SK-N-SH (cell line): ENCODE results near the gene CKS1B. TPM values are rescaled to one million over a fixed set of nuclear protein-coding genes. Genes with fewer than 3 reads are reported as not detected.

ENCODE experiments used
- CTCF ChIA-PET: fragments of 300-600, 350-600 bp; formaldehyde crosslinking; extraction: SDS; loops from one replicate; lab custom pipeline; 2021; lab: Yijun Ruan, JAX
- POLR2A ChIA-PET: fragments of 350-600 bp; sonication (Branson Sonifier 250); formaldehyde crosslinking; extraction: SDS; loops from one replicate; lab custom pipeline; 2020; ENCODE audit warnings: antibody characterized with exemption, inconsistent platforms; lab: Yijun Ruan, JAX
- DNase-seq: peaks from one replicate; pipeline ENCODE4 v3.0.0; 2012
- H2AFZ ChIP-seq: fragments of 200-600 bp; sonication (generic); 2 replicates; pipeline ENCODE4 v1.8.1; 2016; ENCODE audit warnings: antibody characterized with exemption, mild to moderate bottlenecking, low read depth
- H3F3A ChIP-seq: fragments of 200-600 bp; sonication (generic); replicated peaks from 2 replicates; pipeline ENCODE3; 2016; ENCODE audit warnings: antibody characterized with exemption, mild to moderate bottlenecking; ENCODE audit not compliant: insufficient read depth
- H3K27ac ChIP-seq, 2 experiments: fragments of 200-500 bp in 1 of 2; fragments of 200-600 bp in 1 of 2; sonication (Bioruptor generic) in 1 of 2; sonication (generic), shearing (Covaris generic) in 1 of 2; 2 replicates each; pipeline versions ENCODE4 v1.5.1 to v1.6.1; 2014 to 2016; ENCODE audit warnings: low read depth in 2 of 2, inconsistent platforms in 1 of 2, low read length in 1 of 2, mild to moderate bottlenecking in 1 of 2, mixed read lengths in 1 of 2
- H3K27me3 ChIP-seq: fragments of 200-600 bp; sonication (generic), shearing (Covaris generic); 2 replicates; pipeline ENCODE4 v1.6.1; 2016; ENCODE audit warnings: mixed run types; ENCODE audit not compliant: insufficient read depth
- H3K36me3 ChIP-seq, 2 experiments: fragments of 200-500 bp in 1 of 2; fragments of 200-600 bp in 1 of 2; sonication (Bioruptor generic) in 1 of 2; sonication (generic) in 1 of 2; replicated peaks in 1 of 2; 2 replicates each; pipeline versions ENCODE3 to v1.5.1; 2014 to 2016; ENCODE audit warnings: low read length in 1 of 2, mild to moderate bottlenecking in 1 of 2; ENCODE audit not compliant: insufficient read depth in 2 of 2, control insufficient read depth in 1 of 2
- H3K4me1 ChIP-seq, 2 experiments: fragments of 200-500 bp in 1 of 2; fragments of 200-600 bp in 1 of 2; sonication (Bioruptor generic) in 1 of 2; sonication (generic), shearing (Covaris generic) in 1 of 2; 2 replicates each; pipeline versions ENCODE4 v1.5.1 to v1.6.1; 2014 to 2016; ENCODE audit warnings: low read depth in 1 of 2, low read length in 1 of 2, mixed run types in 1 of 2; ENCODE audit not compliant: insufficient read depth in 2 of 2, control insufficient read depth in 1 of 2
- H3K4me2 ChIP-seq: fragments of 200-600 bp; sonication (generic), shearing (Covaris generic); 2 replicates; pipeline ENCODE4 v1.6.1; 2017; ENCODE audit warnings: mixed run types
- H3K4me3 ChIP-seq, 2 experiments: fragments of 200-500 bp in 1 of 2; fragments of 200-600 bp in 1 of 2; sonication (Bioruptor generic) in 1 of 2; sonication (generic), shearing (Covaris generic) in 1 of 2; 2 replicates each; pipeline versions ENCODE4 v1.5.1 to v1.8.1; 2014 to 2016; ENCODE audit warnings: low read depth in 2 of 2, inconsistent platforms in 1 of 2, low read length in 1 of 2, mild to moderate bottlenecking in 1 of 2, mixed read lengths in 1 of 2, moderate library complexity in 1 of 2
- H3K79me2 ChIP-seq: fragments of 200-600 bp; sonication (generic); 2 replicates; pipeline ENCODE4 v1.8.1; 2017; ENCODE audit warnings: mild to moderate bottlenecking; ENCODE audit not compliant: insufficient read depth
- H3K9ac ChIP-seq: fragments of 200-600 bp; sonication (generic); 2 replicates; pipeline ENCODE4 v1.6.1; 2017; ENCODE audit warnings: mixed run types
- H3K9me2 ChIP-seq: fragments of 200-600 bp; sonication (generic); 2 replicates; pipeline ENCODE4 v1.6.1; 2017; ENCODE audit warnings: mixed run types
- H3K9me3 ChIP-seq: fragments of 200-600 bp; sonication (generic); 2 replicates; pipeline ENCODE4 v1.6.1; 2017; ENCODE audit warnings: mixed run types, mild to moderate bottlenecking, moderate library complexity
- H4K20me1 ChIP-seq: fragments of 200-600 bp; sonication (generic); 2 replicates; pipeline ENCODE4 v1.6.1; 2017; ENCODE audit warnings: mild to moderate bottlenecking, mixed run types; ENCODE audit not compliant: insufficient read depth
- CHD2 ChIP-seq: fragments of 150-350 bp; IDR thresholded peaks from 2 replicates; pipeline ENCODE4 v1.6.1; 2018; ENCODE audit warnings: low read length; ENCODE audit not compliant: partially characterized antibody
- ELF1 ChIP-seq: IDR thresholded peaks from 2 replicates; pipeline ENCODE4 v1.4.0; 2012
- EZH2phosphoT487 ChIP-seq: fragments of 200-600 bp; sonication (generic); IDR thresholded peaks from 2 replicates; pipeline ENCODE4 v1.6.1; 2017; ENCODE audit warnings: low read depth, mixed run types, mild to moderate bottlenecking, antibody characterized with exemption, moderate library complexity, borderline replicate concordance
- GABPA ChIP-seq: IDR thresholded peaks from 2 replicates; pipeline ENCODE4 v1.4.0; 2012; ENCODE audit warnings: low read depth, mild to moderate bottlenecking
- JUND ChIP-seq: IDR thresholded peaks from 2 replicates; pipeline ENCODE4 v1.4.0; 2012
- MEF2A ChIP-seq: IDR thresholded peaks from 2 replicates; pipeline ENCODE4 v1.4.0; 2012; ENCODE audit warnings: low read depth, borderline replicate concordance
- MXI1 ChIP-seq: IDR thresholded peaks from 2 replicates; pipeline ENCODE4 v1.6.1; 2012; ENCODE audit warnings: mild to moderate bottlenecking, low read depth, low read length, improper control_type of control experiment
- NFIC ChIP-seq: IDR thresholded peaks from 2 replicates; pipeline ENCODE4 v1.4.0; 2012; ENCODE audit warnings: borderline replicate concordance
- NRF1 ChIP-seq: IDR thresholded peaks from 2 replicates; pipeline ENCODE4 v1.6.1; 2012; ENCODE audit warnings: low read depth, mild to moderate bottlenecking, low read length
- RFX5 ChIP-seq: IDR thresholded peaks from 2 replicates; pipeline ENCODE4 v1.6.1; 2012; ENCODE audit warnings: mild to moderate bottlenecking, improper control_type of control experiment, low read length
- RXRA ChIP-seq: IDR thresholded peaks from 2 replicates; pipeline ENCODE4 v1.4.0; 2012; ENCODE audit warnings: low read depth, mild to moderate bottlenecking, borderline replicate concordance
- SIN3A ChIP-seq: IDR thresholded peaks from 2 replicates; pipeline ENCODE4 v1.6.1; 2012; ENCODE audit warnings: low read depth, mild to moderate bottlenecking, low read length, moderate library complexity, borderline replicate concordance
- TEAD4 ChIP-seq: IDR thresholded peaks from 2 replicates; pipeline ENCODE4 v1.4.0; 2012; ENCODE audit warnings: mild to moderate bottlenecking, borderline replicate concordance; ENCODE audit not compliant: insufficient read depth
- WGBS: methylation state at CpG from one replicate; pipeline ENCODE4 v1.1.6; 2017; ENCODE audit warnings: low lambda C conversion rate; 5-methylcytosine and 5-hydroxymethylcytosine counted together
- polyA plus RNA-seq, 3 experiments: library from polyadenylated mRNA; depleted of rRNA; stranded (reverse); fragments of >200 nt; gene quantifications; 2 replicates each; pipeline ENCODE4 v1.2.3, GENCODE V29; 2012
- TF ChIP-seq, protein P1 (sequence below): IDR thresholded peaks from 2 replicates; pipeline ENCODE4 v1.4.0; 2012; ENCODE audit warnings: low read depth
- TF ChIP-seq, protein P2 (sequence below): IDR thresholded peaks from 2 replicates; pipeline ENCODE4 v1.6.1; 2012; ENCODE audit warnings: mild to moderate bottlenecking, low read depth, low read length, moderate library complexity
- TF ChIP-seq, protein P3 (sequence below): fragments of 150-350 bp; IDR thresholded peaks from 2 replicates; pipeline ENCODE4 v1.6.1; 2016; ENCODE audit warnings: mild to moderate bottlenecking, low read depth, low read length
- TF ChIP-seq, protein P4 (sequence below): fragments of 200-600 bp; sonication (generic); IDR thresholded peaks from 2 replicates; pipeline ENCODE4 v1.6.1; 2017; ENCODE audit warnings: antibody characterized with exemption, mild to moderate bottlenecking, moderate library complexity

Gene CKS1B
- polyA plus RNA-seq, 1 of the 3 experiments (the other 2 are of a cell fraction) = 308 TPM

DNA sequence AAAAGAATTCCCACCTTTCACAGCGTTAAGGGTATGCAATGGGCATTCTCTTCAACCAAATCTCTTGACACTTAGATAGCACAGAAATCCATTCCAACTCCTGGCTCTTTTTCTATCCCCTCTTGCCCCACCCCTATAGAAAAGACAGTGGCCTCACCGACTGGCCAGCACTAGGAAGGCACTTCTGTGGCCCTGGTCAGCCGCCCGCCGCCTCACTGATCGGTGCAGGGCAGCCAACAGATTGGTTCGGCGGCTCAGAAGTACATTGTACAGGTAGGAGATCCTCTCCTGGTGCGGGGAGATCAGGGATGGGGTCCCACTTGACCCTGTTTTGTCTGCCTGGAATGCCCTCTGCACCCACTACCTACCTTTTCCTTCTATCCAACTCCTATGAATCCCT lies 49.8 kb downstream of the CKS1B start:
- CTCF ChIA-PET = interaction anchor here (2.1 kb wide), 2 partner anchors 7 to 21 kb away, joined by 9 to 12 read pairs; no protein-coding TSS in a partner anchor
- TF ChIP-seq MXI1 = no peak
- TF ChIP-seq MEF2A = no peak
- no peak for TF ChIP-seq ELF1
- TF ChIP-seq EZH2phosphoT487 = no peak
- no peak for TF ChIP-seq CHD2
- no peak for TF ChIP-seq TEAD4
- TF ChIP-seq GABPA = no peak
- no peak for TF ChIP-seq JUND
- TF ChIP-seq, protein P1, sequence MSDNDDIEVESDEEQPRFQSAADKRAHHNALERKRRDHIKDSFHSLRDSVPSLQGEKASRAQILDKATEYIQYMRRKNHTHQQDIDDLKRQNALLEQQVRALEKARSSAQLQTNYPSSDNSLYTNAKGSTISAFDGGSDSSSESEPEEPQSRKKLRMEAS = no peak

DNA sequence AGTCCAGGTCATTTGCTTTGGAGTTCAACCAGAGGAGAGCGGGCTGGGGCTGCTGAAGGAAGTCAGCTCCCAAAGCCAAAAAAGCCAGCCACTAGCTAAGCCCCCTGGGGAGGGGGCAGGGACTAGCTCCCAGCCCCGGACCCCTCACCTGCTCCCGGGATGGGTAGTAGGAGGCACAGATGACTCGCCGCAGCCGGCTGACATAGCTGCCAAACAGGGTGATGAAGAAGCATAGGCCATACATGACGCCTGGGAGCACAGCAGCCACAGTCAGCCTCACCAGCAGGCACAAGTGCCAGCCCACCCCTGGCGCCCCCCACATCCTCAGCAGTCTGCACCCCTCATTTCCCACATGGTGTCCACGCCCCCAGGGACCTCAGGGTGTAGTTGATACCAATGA lies 51.7 kb downstream of the CKS1B start:
- H3K79me2 ChIP-seq = no peaks in the 10 kb centered on the region
- H3K4me2 ChIP-seq = no peak overlapping the region
- no peak for DNase-seq
- no peaks in the 10 kb centered on the region for H4K20me1 ChIP-seq
- ChIA-PET POLR2A (no interaction called here), CTCF (interaction anchor here (0.7 to 2.1 kb wide), 4 partner anchors 9 to 22 kb away, joined by 3 to 12 read pairs (median 6); no protein-coding TSS in a partner anchor)
- H3K4me3 ChIP-seq = no peak overlapping the region
- WGBS = 59% methylated on average over 9 of the region's 9 CpGs
- no peaks in the 10 kb centered on the region for H3K9me2 ChIP-seq
- TF ChIP-seq NFIC (no peak), RXRA (no peak), TEAD4 (no peak), SIN3A (no peak), GABPA (no peak), RFX5 (no peak), NRF1 (no peak)
- TF ChIP-seq, protein P2, sequence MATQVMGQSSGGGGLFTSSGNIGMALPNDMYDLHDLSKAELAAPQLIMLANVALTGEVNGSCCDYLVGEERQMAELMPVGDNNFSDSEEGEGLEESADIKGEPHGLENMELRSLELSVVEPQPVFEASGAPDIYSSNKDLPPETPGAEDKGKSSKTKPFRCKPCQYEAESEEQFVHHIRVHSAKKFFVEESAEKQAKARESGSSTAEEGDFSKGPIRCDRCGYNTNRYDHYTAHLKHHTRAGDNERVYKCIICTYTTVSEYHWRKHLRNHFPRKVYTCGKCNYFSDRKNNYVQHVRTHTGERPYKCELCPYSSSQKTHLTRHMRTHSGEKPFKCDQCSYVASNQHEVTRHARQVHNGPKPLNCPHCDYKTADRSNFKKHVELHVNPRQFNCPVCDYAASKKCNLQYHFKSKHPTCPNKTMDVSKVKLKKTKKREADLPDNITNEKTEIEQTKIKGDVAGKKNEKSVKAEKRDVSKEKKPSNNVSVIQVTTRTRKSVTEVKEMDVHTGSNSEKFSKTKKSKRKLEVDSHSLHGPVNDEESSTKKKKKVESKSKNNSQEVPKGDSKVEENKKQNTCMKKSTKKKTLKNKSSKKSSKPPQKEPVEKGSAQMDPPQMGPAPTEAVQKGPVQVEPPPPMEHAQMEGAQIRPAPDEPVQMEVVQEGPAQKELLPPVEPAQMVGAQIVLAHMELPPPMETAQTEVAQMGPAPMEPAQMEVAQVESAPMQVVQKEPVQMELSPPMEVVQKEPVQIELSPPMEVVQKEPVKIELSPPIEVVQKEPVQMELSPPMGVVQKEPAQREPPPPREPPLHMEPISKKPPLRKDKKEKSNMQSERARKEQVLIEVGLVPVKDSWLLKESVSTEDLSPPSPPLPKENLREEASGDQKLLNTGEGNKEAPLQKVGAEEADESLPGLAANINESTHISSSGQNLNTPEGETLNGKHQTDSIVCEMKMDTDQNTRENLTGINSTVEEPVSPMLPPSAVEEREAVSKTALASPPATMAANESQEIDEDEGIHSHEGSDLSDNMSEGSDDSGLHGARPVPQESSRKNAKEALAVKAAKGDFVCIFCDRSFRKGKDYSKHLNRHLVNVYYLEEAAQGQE = no peak
- TF ChIP-seq, protein P3, sequence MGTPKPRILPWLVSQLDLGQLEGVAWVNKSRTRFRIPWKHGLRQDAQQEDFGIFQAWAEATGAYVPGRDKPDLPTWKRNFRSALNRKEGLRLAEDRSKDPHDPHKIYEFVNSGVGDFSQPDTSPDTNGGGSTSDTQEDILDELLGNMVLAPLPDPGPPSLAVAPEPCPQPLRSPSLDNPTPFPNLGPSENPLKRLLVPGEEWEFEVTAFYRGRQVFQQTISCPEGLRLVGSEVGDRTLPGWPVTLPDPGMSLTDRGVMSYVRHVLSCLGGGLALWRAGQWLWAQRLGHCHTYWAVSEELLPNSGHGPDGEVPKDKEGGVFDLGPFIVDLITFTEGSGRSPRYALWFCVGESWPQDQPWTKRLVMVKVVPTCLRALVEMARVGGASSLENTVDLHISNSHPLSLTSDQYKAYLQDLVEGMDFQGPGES = no peak
- TF ChIP-seq, protein P4, sequence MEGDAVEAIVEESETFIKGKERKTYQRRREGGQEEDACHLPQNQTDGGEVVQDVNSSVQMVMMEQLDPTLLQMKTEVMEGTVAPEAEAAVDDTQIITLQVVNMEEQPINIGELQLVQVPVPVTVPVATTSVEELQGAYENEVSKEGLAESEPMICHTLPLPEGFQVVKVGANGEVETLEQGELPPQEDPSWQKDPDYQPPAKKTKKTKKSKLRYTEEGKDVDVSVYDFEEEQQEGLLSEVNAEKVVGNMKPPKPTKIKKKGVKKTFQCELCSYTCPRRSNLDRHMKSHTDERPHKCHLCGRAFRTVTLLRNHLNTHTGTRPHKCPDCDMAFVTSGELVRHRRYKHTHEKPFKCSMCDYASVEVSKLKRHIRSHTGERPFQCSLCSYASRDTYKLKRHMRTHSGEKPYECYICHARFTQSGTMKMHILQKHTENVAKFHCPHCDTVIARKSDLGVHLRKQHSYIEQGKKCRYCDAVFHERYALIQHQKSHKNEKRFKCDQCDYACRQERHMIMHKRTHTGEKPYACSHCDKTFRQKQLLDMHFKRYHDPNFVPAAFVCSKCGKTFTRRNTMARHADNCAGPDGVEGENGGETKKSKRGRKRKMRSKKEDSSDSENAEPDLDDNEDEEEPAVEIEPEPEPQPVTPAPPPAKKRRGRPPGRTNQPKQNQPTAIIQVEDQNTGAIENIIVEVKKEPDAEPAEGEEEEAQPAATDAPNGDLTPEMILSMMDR = no peak
- H3K9me3 ChIP-seq = no peaks in the 10 kb centered on the region
- no peaks in the 10 kb centered on the region for H3F3A ChIP-seq
- H3K27me3 ChIP-seq = no peaks in the 10 kb centered on the region
- no peak overlapping the region for H3K9ac ChIP-seq
- no peak overlapping the region for H2AFZ ChIP-seq
- H3K27ac ChIP-seq = no peak overlapping the region
- H3K36me3 ChIP-seq = no peaks in the 10 kb centered on the region
- H3K4me1 ChIP-seq = peaks cover 0 to 4% of the 10 kb centered on the region in 2 experiments; a peak in 1 of 4 replicates

More for the DNA sequence above, 49.8 kb downstream of the CKS1B start:
- Histone ChIP-seq H3K36me3 (no peaks in the 10 kb centered on the region), H3F3A (no peaks in the 10 kb centered on the region), H3K9ac (no peak overlapping the region), H3K4me3 (no peak overlapping the region), H3K27me3 (no peaks in the 10 kb centered on the region), H3K79me2 (no peaks in the 10 kb centered on the region), H3K9me2 (no peaks in the 10 kb centered on the region), H3K4me2 (no peak overlapping the region), H2AFZ (no peak overlapping the region), H4K20me1 (no peaks in the 10 kb centered on the region), H3K27ac (no peak overlapping the region), H3K4me1 (peaks cover 0 to 4% of the 10 kb centered on the region in 2 experiments; a peak in 1 of 4 replicates), H3K9me3 (no peaks in the 10 kb centered on the region)
- WGBS = 85% methylated on average over 9 of the region's 9 CpGs
- no peak for DNase-seq
- POLR2A ChIA-PET = no interaction called here
